ENCODE measurements around the gene EXTL1.

DNA sequence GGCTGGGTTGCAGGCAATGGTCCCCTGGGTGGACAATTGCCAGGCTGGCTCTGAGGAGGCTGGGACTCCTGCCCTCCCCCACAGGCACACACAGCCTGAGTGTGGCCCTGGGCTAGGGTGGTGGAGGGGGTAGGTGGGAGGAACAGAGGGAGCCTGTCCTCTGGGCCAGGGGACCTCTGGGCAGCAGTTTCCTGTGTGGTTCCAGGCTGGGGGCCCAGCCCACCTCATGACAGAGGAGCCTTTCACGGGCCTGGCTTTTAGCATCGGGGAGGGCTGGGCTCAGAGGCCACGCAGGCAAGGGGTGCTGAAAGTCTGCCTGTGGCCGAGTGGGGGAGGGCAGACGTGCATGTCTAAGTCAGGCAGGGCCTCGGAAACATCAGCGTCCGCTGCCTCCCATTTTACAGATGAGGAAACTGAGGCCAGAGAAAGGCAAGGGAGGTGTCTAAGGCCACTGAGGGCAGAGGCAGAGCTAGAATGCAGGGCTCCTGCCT, 7.0 kb downstream of the EXTL1 start:
- TF ChIP-seq CTCF (IDR thresholded peaks at IDR 0.05), result no peak
- TF ChIP-seq POLR2A (IDR thresholded peaks at IDR 0.05), result no peak

All from esophagus squamous epithelium (tissue), 4 donors.